Stimulated activated CD4-positive, alpha-beta T cell treated with anti-CD3 and anti-CD28 coated beads, Interleukin-12 subunit alpha, Interleukin-12 subunit beta, amount 100 ng/mL, for 24 hours (primary cell): ENCODE results near the gene TAF6.

Source experiments
- DNase-seq, 2 experiments: peaks; one replicate each; pipeline ENCODE4 v3.0.0-alpha.2; 2020; ENCODE audit warnings: low read depth in 2 of 2

The TAF6 gene

DNA sequence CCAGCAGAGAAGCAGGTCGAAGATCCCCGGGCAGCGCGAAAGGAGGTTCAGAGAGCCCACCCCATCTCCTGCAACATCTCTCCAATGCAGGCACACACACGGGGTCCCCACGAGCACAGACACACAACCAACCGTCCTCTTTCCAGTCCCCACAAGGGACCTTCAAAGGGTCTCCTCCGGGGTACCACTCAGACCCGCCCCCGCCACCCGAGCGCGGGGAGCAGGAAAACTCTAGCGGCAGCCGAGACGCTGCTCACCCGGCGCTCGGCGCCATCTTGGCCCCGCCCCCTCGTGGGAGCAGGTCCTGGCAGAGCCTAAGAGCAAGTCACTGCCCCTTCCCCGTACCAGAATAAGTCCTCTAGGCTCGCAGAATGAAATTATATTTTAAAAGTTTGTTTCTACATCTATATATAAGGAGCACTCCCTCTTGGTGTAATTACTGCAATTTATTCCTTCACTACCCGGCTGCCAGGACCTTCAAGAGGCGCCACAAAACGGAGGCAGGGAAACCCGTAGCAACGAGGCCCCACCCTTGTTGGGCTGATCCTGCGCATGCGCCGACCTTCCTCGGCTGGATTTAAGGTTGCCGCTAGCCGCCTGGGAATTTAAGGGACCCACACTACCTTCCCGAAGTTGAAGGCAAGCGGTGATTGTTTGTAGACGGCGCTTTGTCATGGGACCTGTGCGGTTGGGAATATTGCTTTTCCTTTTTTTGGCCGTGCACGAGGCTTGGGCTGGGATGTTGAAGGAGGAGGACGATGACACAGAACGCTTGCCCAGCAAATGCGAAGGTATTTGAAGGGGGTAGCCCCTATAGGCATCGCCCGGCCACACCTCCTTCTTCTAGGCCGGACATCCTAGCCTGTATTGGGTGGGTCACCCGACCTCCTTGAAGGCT, at the start of gene TAF6, which contains the start of gene CNPY4:
Gene TAF6 (minus strand): TSS at position 287 of the 898 bp plus-strand sequence. CDS start 5,149 bp downstream, outside the sequence.
Gene CNPY4 (plus strand): TSS at position 563 of the 898 bp plus-strand sequence. CDS start 111 bp downstream, at position 674.
- DNase-seq: peak; percentile 91 to 95

DNA sequence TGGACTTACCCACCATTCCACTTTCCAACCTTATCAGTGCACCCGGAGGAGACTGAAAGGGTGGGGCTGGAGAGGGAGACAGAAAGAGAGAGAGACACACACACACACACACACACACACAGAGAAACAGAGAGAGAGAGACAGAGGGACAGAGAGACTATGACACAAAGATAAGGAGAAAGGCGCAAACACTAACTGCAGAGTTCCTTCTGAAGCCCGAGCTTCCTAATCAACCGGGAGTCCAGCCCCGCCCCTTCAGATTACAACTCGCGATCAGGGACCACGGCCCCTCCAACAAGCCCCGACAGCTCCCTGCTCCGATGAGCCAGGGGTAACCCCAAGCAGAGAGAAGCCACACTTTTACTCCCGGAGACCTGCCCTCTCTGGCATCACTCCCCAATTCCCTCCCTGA, 48.8 kb upstream of the TAF6 start:
- no peak for DNase-seq

- DNase-seq: no peak
Observed at GRCh38 chr7:100166970-100167911, 48.1 kb upstream of the TAF6 start.

DNA sequence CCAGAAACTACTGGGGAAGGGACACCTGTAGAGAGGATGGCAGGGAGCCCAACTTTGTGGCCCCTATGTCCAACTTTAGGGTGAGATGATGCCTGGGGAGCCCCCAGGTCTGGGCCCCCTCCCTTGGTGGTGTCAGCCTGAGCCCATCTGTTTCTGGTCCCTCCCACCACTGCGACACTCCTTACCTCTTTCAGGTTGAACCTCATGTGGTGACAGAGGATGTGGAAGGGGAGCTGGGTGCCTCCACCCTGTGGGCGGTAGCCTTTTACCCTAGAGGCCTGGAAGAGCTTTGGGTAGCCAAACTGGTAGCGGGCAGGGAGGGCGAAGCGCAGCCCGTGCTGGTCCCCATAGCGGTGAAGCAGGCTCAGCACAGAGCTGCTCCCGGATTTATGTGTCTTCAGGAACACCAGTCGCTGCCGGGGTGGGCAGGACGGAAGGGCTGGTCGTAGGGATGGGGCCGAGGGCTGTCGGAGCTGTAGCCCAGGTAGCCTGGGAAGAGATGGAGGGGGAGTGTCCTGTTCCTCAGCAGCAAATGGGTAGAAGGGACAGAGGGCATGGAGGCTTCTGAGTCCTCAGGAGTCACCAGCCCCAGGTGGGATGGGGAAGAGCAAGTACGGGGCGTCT, 47.3 kb upstream of the TAF6 start:
- no peak for DNase-seq

- no peak for DNase-seq
Observed at GRCh38 chr7:100163871-100164270, 44.7 kb upstream of the TAF6 start.

DNA sequence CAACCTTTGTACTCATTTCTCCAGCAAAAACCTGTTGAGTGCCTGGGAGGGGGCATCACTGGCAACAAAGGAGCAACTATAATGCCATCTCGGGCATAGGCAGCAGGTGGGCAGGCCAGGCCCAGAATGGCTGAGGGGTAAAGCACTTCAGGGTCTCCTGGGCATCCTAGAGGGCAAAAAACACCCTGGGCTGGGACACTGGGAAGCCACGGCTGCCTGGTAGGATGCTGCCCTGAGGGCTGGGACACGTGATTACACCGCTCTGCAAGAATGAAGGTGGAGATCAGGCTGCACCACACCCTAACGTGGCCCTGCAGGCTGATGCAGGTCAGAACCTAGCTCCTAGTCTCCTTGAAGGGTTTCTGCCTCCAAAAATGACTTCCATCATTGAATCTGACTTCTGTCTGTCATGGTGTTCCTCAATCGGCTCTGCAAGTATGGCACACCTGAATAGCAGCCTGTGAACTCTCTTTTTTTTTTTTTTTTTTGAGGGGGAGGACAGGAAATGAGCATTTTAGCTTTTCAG, 43.9 kb upstream of the TAF6 start:
- no peak for DNase-seq

DNA sequence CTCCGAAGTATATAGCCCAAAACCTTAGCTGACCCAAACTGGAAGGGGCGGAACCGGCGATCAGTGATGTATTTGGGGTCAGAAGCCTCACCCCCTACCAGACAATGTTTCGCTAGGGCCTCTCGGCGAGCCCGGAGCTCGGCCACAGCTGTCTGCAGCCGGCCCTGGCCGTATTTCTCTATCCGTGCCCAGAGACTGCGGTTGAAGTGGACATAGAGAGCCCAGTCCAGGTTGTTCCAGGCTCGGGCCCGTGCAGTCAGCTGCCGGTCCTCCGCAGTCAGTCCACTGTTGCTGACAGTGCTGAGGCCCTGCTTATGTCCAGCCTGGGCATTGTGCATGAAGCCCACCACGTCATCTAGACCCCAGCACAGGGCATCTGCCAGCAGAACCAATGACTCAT, 40.9 kb upstream of the TAF6 start:
- no peak for DNase-seq

GRCh38 chr7:100159099-100159623, 40.0 kb upstream of the TAF6 start:
- no peak for DNase-seq

- peak; percentile 84 to 95 for DNase-seq
Observed at GRCh38 chr7:100158229-100159098, 39.3 kb upstream of the TAF6 start, which contains the start of gene TRAPPC14. TRAPPC14 (minus strand) TSS chr7:100158723; CDS start chr7:100158499, 224 bp downstream.

DNA sequence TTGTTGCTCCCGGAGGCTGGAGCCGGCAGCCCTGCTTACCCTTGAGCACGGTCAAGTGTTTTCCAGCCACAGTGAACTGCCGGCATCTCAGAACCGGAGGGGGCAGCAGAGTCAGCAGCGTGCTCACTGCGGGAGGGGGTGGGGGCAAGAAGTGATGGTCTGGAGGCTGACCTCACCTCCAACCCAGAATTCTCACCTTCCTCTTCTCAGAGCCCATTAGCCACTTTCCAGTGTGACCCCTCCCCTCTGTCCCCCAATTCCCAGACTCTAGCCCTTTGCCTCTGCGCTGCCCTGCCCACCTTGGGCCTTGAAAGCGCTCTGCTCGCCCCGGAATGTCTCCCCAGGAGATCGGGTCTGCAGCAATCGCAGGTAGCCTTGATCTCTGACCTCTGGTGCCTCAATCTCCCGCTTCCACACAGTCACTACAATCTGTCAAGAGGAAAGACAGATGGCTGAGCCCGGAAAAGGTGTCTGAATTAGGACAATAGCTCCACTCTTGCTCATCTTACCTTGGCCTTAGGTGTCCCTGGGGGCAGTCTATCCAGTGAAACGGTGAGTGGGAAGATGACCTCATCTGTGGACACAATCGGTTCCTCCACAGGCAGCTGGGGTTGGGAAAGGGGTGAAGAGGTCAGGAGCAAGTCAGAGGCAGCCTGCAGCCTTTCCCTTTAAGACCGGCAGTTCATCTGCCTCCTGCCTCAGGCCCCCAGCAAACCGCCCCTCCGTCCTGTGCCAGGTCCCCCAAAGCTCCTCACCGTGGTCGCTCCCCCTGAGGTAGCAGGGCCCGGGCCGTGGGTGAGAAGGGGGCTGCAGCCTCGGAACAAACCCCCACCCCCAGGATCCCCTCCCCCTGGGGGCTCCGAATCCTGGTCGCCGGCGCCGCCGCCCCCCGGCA, 38.4 kb upstream of the TAF6 start:
- DNase-seq: no peak

DNA sequence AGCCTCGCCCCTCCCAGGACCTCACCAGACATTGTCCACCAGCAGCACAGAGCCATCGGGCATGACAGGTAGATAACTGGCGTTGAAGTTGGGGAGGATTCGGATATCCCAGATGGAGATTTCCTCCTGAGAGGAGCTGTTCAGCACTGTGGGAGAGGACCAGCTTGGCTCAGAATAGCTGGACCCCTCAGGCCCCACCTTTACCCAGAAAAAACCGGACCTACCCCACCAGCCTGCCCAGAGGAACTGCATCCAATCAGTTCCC, 37.8 kb upstream of the TAF6 start:
- no peak for DNase-seq

DNA sequence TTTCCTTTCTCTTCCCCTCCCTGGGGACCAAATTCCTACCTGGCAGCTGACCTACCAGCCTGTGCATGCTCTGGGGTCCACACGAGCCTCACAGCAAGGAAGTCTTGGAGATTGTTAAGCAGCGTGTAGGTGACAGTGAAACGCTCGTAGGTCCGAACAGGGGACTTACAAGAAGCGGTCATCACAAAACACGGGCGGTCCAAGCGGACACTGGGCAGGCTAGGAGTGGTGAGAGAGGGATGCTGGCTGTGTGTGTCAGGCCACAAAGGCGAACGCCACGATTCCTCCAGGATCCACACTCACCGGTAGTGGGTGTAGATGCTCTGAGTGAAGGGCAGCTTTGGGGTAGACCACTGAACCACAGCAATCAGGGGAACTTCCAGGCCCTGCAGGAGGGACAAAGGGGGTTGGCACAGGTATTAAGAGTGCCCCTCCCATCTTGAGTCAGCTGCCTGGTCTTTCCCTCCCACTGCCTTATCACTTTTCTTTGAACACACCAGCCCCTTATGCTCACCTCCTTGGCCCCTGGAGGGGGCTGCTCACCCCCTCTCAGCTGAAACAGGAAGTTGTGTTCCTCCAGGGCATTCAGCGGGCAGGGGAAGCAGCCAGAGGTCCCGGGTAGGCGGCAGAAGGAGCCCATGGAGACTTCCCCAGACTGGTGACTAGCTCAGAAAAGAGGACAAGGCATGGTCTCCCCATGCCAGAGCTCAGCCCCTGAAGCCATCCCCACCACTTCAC, 37.3 kb upstream of the TAF6 start:
- DNase-seq: no peak

GRCh38 chr7:100155553-100156317, 36.6 kb upstream of the TAF6 start:
- DNase-seq: no peak

- no peak for DNase-seq
Observed at GRCh38 chr7:100154651-100155491, 35.7 kb upstream of the TAF6 start.

- DNase-seq: no peak
Observed at GRCh38 chr7:100153708-100154535, 34.8 kb upstream of the TAF6 start.
